Measurements from ENCODE around the gene TMEM115.

GRCh38 chr3:50390508-50391224 lies 31.3 kb upstream of the TMEM115 start:
- TF ChIP-seq CTCF (conservative IDR thresholded peaks at IDR 0.05): no peak
- no peak for TF ChIP-seq ZFX (IDR thresholded peaks at IDR 0.05)
